ENCODE measurements around the gene FAM118B.

DNA sequence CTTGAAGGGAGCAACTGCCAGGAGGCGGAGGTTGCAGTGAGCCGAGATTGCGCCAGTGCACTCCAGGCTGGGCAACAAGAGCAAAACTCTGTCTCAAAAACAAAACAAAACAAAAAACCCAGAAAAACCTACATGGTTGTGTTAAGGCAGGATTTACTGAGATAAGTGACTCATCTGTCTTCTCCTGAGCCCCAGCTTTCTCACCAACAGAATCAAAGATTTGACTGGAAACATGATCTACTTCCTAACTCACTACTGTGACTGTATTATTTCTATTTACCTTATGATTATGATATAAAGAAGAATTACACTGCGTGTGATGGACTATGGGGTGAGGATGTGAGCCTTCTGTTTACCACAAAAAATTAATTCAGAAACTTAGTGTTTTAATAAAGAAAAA lies 21.8 kb downstream of the FAM118B start:
- TF ChIP-seq ZC3H10 (CRISPR knock-in tag; IDR thresholded peaks at IDR 0.05): no peak
- TF ChIP-seq RARB (CRISPR knock-in tag; IDR thresholded peaks at IDR 0.05): no peak
- no peak for TF ChIP-seq ZFP30 (CRISPR knock-in tag; IDR thresholded peaks at IDR 0.05)
- no peak for TF ChIP-seq ZNF8 (CRISPR knock-in tag; IDR thresholded peaks at IDR 0.05)
- TF ChIP-seq, protein P1, sequence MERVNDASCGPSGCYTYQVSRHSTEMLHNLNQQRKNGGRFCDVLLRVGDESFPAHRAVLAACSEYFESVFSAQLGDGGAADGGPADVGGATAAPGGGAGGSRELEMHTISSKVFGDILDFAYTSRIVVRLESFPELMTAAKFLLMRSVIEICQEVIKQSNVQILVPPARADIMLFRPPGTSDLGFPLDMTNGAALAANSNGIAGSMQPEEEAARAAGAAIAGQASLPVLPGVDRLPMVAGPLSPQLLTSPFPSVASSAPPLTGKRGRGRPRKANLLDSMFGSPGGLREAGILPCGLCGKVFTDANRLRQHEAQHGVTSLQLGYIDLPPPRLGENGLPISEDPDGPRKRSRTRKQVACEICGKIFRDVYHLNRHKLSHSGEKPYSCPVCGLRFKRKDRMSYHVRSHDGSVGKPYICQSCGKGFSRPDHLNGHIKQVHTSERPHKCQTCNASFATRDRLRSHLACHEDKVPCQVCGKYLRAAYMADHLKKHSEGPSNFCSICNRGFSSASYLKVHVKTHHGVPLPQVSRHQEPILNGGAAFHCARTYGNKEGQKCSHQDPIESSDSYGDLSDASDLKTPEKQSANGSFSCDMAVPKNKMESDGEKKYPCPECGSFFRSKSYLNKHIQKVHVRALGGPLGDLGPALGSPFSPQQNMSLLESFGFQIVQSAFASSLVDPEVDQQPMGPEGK (CRISPR knock-in tag; IDR thresholded peaks at IDR 0.05; ENCODE audit: borderline replicate concordance): no peak
